Epidermal melanocyte (primary cell): ENCODE data around the gene CCNF.
A peak's percentile ranks its signal among the peaks of the same experiment; 100 is the strongest.
"Not testable (repeated sequence)": the region's sequence is repeated elsewhere in the genome, so short reads cannot be mapped to it uniquely, and the experiment has no call there.

Source experiments
- DNase-seq: peaks from one replicate; pipeline ENCODE4 v3.0.0; 2011; ENCODE audit warnings: low spot score; ENCODE audit not compliant: insufficient read length

Gene CCNF

GRCh38 chr16:2471016-2471652 lies 41.9 kb downstream of the CCNF start, which contains the start of gene NTN3:
Gene NTN3 (plus strand): TSS chr16:2471297. CDS start chr16:2471702, 405 bp downstream.
- DNase-seq, result peak; percentile 60

DNA sequence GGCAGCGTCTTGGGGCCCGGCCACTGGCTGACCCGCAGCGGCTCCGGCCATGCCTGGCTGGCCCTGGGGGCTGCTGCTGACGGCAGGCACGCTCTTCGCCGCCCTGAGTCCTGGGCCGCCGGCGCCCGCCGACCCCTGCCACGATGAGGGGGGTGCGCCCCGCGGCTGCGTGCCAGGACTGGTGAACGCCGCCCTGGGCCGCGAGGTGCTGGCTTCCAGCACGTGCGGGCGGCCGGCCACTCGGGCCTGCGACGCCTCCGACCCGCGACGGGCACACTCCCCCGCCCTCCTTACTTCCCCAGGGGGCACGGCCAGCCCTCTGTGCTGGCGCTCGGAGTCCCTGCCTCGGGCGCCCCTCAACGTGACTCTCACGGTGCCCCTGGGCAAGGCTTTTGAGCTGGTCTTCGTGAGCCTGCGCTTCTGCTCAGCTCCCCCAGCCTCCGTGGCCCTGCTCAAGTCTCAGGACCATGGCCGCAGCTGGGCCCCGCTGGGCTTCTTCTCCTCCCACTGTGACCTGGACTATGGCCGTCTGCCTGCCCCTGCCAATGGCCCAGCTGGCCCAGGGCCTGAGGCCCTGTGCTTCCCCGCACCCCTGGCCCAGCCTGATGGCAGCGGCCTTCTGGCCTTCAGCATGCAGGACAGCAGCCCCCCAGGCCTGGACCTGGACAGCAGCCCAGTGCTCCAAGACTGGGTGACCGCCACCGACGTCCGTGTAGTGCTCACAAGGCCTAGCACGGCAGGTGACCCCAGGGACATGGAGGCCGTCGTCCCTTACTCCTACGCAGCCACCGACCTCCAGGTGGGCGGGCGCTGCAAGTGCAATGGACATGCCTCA lies 42.6 kb downstream of the CCNF start:
- peak; percentile 9 for DNase-seq

- peak; percentile 4 for DNase-seq
Measured at GRCh38 chr16:2472488-2472864, 43.2 kb downstream of the CCNF start.

DNA sequence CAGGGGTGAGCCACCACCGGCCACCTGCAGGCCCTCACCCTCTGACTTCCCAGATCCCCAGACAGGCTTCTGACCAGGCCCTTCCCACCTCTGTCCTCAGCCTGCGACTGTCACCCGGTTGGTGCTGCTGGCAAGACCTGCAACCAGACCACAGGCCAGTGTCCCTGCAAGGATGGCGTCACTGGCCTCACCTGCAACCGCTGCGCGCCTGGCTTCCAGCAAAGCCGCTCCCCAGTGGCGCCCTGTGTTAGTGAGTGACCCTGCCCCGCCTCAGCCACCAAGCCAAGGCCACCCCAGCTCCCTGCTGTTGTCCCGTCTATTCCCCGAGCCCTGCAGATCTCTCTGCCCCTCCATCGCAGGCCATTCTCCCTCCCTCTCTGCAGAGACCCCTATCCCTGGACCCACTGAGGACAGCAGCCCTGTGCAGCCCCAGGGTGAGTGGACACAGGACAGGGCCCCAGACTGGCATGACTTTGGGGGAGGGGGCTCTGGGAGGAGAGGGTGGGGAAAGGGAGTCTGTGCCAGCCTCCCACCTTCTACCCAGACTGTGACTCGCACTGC lies 43.7 kb downstream of the CCNF start:
- peak; percentile 15 for DNase-seq

DNA sequence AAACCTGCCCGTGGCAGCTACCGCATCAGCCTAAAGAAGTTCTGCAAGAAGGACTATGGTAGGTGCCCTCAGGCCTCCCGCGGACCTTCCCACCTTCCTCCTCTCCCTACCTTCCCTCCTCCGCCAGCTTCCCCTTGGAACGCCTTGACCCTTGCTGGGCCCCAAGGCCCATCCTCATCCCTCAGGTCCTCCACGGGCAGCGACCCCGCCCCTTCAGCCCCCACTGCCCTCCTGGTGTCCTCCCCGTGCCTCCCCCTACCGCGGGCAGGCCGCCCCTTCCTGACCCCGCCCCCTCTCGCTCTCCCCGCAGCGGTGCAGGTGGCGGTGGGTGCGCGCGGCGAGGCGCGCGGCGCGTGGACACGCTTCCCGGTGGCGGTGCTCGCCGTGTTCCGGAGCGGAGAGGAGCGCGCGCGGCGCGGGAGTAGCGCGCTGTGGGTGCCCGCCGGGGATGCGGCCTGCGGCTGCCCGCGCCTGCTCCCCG lies 44.2 kb downstream of the CCNF start:
- peak; percentile 14 for DNase-seq

DNA sequence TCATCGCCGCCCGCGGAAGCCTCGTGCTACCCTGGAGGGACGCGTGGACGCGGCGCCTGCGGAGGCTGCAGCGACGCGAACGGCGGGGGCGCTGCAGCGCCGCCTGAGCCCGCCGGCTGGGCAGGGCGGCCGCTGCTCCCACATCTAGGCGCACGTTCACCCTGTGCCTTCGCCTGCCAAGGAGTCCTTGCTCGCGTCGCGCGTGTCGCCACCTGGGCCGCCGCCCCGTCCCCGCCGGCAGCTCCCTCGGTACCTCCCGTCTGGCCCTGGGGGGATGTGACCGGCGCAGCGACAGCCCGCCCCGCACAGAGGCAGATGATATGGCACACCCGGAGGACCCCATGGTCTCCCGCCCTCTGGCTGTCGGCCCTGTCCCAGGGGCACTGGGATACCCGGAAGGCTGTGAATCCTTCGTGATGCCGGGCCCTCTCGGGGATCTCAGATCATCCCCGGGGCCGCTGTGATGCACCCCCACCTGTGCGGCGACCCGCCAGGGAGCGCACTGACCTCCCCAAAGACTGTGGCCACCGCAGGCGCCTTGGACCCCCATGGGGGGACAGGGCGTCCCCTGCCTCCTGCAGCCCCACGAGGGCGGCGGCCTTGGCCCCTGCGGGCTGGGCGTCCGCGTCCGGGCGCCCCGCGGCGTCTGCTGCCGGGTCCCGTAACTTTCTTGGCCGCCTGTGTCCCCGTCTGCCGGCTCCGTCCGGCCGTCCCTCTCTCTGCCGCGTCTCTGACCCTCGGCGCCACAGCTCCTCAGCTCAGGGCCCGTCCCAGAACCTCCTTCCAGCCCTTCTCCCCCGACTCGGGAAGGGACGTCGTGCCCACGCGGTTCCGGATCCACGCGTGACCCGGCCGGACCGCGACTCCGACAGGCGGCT lies 45.0 kb downstream of the CCNF start:
- peak; percentile 68 for DNase-seq

GRCh38 chr16:2474877-2475412 lies 45.7 kb downstream of the CCNF start, which contains the start of gene TBC1D24:
Gene TBC1D24 (plus strand): TSS chr16:2475127. CDS start chr16:2496149, 21,022 bp downstream.
- peak; percentile 100 for DNase-seq

DNA sequence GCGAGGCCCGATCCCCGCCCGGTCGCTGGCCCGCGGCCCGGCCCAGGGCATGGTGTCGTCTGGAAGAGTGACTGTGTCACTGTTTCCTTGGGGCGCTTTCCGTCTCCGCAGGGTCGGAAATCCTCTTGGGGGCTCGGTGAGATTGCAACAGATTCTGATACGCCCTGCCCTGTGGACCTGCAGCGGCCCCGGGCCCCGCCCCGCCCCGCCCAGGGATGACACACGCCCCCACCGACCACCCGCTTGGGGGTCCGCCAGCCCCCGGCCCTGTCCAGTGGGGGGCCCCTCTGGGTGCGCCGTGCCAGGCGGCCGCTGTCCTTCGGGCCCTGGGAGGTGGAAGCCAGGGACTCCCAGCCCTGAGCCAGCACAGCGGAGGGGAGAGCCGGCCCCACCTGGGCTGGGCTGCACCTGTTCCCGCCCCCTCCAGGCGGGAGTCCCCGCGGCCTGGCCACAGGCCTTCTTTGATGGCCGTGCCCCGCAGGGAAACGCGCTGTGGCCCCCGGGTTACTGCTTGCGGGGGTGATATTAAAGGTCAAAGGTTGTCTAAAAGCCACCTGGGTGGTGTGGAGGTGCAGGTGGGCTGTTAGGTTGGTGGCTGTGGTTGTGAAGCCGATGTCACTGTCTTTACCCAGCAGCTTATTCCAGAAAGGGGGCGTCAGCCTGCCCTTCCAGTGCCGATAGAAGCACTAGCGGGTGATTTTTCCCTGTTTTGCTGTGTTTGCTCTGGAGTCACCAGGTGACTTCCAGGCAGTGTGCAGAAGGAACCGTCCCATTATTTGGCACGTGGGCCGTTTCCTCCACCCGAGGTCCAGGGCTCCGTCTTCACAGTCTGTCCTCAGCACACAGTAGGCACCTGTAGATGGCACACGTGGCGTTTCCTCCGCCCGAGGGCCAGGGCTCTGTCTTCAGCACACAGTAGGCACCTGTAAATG lies 46.4 kb downstream of the CCNF start:
- no peak for DNase-seq

- DNase-seq, result no peak
Measured at GRCh38 chr16:2476345-2476720, 47.1 kb downstream of the CCNF start.

DNA sequence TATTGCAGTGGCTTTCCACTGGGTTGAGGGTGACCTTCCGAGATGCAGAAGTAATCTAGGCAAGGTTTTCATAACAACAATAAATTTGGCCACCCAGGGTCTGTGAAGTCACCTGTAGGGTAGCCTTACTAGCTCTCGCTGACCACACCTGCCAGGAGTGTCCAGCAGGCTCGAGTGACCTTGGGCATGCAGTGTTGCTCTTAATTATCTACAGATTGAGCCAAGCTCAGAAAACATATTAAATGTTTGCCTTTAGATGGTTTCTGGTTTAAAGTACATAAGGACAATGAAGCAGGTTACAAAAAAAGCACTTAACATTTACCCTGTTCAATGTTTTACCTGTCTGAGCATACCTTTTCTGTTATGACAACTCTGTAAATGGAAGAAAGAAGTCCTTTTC lies 47.5 kb downstream of the CCNF start:
- DNase-seq, result no peak

DNA sequence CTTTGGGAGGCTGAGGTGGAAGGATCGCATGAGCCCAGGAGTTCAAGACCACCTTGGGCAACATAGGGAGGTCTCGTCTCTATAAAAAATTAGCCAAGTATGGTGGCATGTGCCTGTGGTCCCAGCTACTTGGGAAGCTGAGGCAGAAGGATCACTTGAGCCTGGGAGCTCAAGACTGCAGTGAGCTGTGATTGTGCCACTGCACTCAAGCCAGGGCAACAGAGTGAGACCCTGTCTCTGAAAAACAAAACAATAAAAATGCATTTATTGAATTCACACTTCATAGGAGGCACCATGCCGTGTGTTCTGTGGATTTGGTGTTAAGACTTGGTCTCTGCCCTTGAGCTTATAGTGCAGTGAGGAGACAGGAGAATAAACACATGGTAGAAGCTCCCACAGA lies 48.1 kb downstream of the CCNF start:
- DNase-seq, result no peak

DNA sequence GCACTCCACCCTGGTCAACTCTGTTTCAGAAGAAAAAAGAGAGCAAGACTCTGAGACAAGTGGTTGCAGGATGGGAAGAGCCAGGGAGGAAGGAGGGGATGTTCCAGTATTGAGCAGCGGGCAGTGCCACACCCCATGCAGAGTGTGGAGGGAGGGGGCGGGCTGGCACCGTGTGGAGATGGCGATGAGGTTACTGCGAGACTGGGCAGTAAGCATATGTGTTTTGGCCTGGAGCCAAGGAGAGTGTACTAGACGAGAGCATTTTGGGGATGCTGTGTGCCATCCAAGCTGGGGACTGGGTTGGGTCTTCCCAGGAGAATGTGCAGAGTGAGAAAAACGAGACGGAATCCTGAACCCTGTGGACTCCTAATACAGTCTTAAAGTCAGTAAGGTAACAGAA lies 49.0 kb downstream of the CCNF start:
- no peak for DNase-seq

- DNase-seq, result not testable (repeated sequence)
Measured at GRCh38 chr16:2479996-2480395, 50.7 kb downstream of the CCNF start.

GRCh38 chr16:2480948-2481347 lies 51.7 kb downstream of the CCNF start:
- DNase-seq, result no peak

GRCh38 chr16:2481676-2482075 lies 52.4 kb downstream of the CCNF start:
- DNase-seq, result no peak

DNA sequence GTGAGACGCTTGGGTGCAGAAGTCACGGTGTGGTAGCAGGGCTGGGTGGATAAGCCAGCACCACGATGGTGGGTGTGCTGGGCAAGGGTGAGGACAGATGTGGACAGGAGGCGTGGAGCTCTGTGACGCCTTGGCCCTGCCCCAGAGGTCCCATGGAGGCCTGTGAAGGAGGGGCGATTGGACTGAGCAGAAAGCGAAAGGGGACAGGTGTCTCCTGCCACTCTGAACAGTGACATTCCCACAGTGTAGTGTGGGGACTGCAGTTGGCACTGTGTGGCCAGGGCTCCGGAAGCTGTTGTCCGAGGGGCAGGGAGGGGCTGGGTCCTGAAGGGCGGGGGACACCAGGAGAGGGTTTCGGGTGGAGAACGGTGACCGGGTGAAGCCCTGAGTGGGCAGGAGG lies 53.0 kb downstream of the CCNF start:
- no peak for DNase-seq

DNA sequence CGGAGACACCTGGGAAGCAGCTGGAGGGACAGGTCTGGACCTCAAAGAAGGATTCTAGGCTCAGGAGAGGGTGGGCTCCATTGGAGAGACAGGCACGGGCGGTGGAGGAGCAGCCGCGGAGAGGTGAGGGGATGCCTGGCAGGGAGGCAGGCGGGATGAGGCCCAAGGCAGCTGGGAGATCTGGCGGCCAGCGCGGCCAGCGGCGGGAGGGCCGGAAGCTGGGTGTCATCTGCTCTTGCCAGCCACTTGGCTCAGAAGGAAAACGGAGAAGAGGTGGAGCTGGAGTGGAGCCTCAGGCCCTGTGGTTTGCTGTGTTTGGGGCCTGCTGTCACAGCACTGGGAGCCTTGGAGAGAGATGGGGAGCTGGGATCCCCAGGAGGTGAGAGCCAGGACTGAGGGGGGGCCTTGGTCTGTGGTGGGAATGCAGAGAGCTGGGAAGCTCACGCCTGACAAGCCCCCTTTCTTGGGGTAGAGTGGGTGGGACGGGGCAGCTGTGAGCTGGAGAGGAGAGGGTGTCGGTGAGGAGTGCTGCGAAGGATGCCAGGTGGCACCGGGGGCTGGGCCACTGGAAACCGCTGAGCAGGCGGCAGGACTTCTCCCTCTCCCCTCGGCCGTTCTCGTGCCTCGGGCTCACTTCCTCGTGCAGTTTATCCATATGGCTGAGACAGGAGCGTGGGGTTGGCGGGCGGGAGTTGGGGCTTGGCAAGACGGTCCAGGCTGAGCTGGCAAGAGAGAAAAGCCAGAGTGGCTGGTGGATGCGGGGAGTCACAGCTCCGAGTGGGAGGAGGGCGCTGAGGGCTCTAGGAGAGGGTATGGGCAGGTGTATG lies 53.7 kb downstream of the CCNF start:
- peak; percentile 91 for DNase-seq

GRCh38 chr16:2483939-2484897 lies 55.0 kb downstream of the CCNF start:
- DNase-seq, result no peak
